Hypothalamus (tissue), 51 donors: ENCODE data around the gene ATXN10.
A peak's percentile ranks its signal among the peaks of the same experiment; 100 is the strongest.
"Not testable (repeated sequence)": the region's sequence is repeated elsewhere in the genome, so short reads cannot be mapped to it uniquely, and the experiment has no call there.

Experiments used
- DNase-seq, 51 donors: peaks; one replicate each; lab custom pipeline; 2025; lab: John Stamatoyannopoulos, UW

Gene ATXN10

GRCh38 chr22:45673482-45674175, 2.0 kb downstream of the ATXN10 start:
- DNase-seq = no peak

GRCh38 chr22:45676024-45676423, 4.4 kb downstream of the ATXN10 start:
- no peak for DNase-seq

DNA sequence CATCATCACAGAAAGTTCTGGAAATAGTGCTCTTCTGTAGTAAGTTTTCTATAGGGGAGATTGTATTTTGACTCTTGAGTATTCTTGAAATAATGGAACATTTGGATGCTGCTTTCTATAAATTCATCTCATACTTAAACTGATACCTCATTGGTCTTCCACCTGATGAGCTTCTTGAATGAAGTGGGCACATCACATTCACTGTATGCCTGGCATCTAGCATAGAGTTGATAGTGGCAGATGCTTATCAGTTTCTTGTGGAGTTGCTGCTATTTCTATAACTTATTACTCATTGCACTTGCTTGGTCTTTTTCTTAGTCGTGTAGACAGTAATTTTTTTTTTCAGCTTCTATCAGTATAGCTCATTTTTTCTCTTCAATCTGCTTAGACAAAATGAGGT, 5.4 kb downstream of the ATXN10 start:
- DNase-seq = no peak

DNA sequence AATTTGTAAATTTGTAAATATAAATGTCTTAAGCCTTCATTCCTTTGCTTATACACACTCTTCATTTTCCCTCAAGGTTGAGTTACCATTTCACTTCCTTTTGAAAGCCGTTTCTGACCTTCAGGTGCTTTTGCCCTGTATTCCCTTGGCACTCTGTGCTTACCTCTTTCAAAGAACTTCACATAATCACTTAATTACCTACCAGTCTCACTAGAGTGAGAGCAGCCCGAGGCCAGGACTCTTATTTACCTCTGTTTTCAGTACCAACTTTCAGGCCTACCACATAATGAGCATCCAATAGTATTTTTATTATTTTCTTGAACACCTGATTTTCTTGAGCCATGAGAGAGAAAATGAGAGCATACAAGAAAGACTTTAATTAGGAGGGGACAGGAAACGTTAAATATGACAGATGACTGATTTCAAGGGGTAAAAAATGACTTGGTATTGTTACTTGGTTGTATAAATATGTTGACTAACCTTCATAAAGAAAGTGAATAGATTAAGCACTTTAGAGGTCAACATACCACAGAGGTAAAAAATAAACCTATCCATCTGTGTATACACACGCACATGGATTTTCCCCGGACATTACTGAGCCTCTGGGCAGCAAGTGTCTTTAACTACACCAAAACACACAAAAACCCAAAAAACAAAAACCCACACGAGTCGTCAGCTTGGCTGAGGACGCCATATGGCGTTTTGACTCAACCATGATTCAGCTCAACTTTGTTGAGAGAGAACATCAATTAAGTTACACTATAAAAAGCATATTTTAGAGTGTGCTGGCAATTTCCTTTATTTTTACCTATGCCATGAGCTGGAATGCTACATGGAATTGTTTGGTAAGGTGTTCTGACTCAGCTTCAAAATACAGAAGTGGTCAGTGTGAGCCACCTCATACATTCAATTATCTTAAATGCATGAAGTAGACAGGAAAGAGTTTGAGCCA, 7.6 kb downstream of the ATXN10 start:
- peak in 1 of 51 donors; percentile 13 for DNase-seq

DNA sequence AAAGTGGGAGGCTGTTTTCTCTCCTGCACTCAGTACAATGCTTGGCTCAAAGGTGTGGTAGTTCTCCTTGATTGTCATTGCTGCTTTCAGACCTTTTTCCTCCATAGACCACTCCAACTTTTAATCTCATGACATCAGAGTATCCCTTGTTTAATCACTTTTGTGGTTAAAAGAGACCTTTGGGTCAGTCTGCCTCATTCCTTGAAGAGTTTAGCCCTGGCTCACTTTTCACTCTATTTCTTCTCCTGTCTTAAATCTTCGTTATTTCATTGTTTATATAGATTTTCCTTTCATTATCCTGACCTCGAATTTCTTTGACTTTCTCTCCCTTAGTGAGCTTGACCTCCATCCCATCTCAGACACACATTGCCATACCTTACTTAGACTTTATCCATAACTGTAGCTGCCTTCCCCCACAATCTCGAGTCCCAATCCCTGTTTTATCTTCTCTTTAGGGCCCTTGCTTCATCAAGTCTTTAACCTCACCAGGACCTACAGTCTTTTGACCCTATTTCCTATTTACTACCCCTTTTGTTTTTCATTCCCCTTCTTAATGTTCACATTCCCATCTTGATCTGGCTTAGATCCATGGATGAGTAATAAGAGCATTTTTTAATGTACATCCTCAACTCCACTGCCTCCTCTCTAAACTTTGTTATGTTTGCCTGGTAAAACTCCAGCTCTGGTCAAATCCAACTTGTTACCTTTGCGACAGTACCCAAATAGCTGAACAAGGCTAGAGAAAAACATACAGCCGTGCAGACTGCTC, 9.5 kb downstream of the ATXN10 start:
- no peak for DNase-seq

DNA sequence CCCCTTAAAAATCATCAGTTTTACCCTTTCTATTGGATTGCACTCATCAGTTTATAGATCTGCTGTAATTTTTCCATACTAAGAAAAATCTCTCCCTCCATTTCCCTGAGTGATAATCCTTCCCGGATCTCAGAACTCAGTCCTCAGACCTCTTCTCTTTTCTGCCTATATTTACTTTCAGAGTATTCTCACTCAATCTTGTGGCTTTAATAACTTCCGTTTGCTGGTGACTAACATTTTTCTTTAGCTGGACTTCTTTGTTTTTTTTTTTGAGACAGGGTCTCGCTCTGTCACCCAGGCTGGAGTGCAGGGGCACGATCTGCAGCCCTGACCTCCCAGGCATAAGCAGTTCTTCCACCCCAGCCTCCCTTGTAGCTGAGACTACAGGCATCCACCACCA, 10.4 kb downstream of the ATXN10 start:
- DNase-seq = no peak

DNA sequence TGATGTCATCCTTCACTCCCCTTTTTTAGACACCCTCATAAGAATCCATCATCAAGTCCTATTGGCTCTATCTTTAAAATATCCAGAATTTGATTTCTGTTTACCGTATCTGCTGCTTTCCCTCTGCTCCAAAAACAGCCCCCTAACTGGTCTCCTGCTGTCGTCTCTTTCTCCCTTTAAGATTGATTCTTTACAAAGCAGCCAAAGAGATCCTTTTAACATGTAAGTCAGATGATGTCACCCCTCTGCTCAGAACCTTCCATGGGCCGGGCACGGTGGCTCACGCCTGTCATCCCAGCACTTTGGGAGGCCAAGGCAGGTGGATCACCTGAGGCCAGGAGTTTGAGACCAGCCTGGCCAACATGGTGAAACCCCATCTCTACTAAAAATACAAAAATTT, 11.1 kb downstream of the ATXN10 start:
- DNase-seq = not testable (repeated sequence)

DNA sequence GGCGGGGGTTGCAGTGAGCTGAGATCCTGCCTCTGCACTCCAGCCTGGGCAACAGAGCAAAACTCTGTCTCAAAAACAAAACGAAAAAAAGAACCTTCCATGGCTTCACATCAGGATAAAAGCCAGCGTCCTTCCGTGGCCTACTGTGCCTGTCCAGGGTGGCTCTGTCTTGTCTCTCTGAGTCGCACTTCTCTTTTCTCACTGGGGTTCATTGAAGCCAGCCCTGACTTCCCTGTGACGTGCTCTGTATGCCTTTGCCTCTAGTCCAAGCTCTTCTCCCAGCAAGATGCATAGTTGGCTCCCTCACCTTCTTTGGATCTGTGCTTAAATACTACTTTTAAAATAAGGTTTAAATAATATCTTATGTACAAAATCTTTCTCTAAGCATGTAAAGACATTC, 11.6 kb downstream of the ATXN10 start:
- DNase-seq = no peak

DNA sequence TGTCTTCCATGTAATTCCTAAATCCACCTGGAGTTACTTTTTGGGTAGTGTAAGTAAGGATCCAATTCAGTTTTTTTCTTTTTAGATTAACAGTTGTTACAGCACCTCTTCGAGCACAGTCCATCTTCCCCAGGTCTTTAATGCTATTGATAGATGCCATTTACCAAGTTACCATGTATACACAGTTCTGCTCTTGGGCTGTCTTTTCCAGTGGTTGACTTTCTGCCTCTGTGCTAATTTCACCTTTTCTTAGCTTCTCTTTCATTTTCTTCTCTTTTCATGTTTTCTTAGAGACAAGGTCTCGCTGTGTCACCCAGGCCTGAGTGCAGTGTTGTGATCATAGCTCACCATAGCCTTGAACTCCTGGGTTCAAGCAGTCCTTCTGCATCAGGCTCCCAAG, 12.0 kb downstream of the ATXN10 start:
- DNase-seq = no peak

DNA sequence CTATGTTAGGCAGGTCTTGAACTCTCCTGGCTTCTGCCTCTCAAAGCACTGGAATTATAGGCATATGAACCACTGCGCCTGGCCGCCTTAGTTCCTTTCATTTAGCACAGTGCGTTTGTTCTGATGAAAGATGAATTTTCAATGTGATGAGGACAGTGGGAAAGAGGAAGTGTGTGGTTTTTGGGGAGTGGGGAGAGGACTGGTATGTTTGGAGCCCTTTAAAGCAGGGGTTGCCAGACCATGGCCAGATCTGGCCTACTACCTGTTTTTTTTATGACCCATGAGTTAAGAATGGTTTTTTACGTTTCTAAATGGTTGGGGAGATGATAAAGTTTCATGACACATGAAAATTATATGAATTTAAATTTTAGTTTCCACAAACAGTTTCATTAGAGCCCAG, 12.5 kb downstream of the ATXN10 start:
- no peak for DNase-seq

GRCh38 chr22:45684752-45685574, 13.3 kb downstream of the ATXN10 start:
- DNase-seq = no peak

GRCh38 chr22:45686004-45686403, 14.4 kb downstream of the ATXN10 start:
- no peak for DNase-seq

- DNase-seq = no peak
These were observed 15.2 kb downstream of the ATXN10 start for GRCh38 chr22:45686836-45687235.

DNA sequence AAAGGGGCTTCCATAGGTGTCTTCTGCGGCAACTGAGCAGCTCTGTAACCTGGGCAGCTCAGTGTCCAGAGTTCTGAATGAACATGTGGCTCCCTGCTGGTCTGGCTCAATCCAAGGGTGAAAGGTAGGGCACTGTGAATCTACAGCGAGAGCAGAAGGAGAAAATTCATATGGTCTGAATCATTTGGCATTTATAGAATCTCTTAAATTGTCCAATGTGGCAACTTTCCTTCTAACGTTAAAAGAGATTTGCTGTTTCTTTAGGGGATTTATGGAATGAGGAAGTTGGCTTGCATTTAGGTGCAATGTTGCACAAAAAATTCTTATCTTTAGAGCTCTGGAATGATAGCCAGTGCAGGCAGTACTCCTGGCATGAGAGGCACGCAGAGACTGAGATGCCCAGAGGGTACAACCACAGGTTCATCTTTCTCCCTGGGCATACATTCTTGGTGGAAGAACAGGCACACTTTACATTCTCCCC, 17.0 kb downstream of the ATXN10 start:
- no peak for DNase-seq

- no peak for DNase-seq
These were observed 17.6 kb downstream of the ATXN10 start for GRCh38 chr22:45689211-45689610.

GRCh38 chr22:45690008-45690407, 18.4 kb downstream of the ATXN10 start:
- no peak for DNase-seq

DNA sequence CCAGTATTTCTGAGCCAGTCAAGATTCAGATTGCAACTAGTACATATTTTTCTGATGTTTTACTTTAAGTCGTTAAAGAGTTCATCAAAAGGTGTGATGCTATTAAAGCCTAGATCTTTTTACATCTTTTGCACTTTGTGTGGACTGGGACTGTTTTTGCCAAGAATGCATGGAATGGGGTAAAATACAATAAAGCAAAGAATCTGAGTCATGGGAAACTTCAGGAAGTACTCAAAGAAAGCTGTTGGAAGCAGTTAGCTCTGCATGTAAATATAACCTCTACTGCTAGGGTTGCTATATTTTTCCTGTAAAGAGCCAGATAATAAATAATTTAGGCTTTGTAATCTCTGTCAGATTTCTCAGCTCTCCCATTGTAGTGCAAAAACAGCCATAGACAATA, 20.9 kb downstream of the ATXN10 start:
- DNase-seq = no peak

GRCh38 chr22:45693835-45694234, 22.2 kb downstream of the ATXN10 start:
- DNase-seq = no peak

- DNase-seq = no peak
These were observed 24.6 kb downstream of the ATXN10 start for GRCh38 chr22:45696227-45696626.

- DNase-seq = no peak
These were observed 26.5 kb downstream of the ATXN10 start for GRCh38 chr22:45698094-45698493.
